ENCODE measurements around the gene RUNX2. TPM values are rescaled to one million over a fixed set of nuclear protein-coding genes. Genes with fewer than 3 reads are reported as not detected.

Gene RUNX2
- total and polyA plus RNA-seq, 12 donors = 0.28 to 4.5 (median 1.8) TPM

- TF ChIP-seq POLR2A (IDR thresholded peaks at IDR 0.05) = no peak
- TF ChIP-seq, protein P1, sequence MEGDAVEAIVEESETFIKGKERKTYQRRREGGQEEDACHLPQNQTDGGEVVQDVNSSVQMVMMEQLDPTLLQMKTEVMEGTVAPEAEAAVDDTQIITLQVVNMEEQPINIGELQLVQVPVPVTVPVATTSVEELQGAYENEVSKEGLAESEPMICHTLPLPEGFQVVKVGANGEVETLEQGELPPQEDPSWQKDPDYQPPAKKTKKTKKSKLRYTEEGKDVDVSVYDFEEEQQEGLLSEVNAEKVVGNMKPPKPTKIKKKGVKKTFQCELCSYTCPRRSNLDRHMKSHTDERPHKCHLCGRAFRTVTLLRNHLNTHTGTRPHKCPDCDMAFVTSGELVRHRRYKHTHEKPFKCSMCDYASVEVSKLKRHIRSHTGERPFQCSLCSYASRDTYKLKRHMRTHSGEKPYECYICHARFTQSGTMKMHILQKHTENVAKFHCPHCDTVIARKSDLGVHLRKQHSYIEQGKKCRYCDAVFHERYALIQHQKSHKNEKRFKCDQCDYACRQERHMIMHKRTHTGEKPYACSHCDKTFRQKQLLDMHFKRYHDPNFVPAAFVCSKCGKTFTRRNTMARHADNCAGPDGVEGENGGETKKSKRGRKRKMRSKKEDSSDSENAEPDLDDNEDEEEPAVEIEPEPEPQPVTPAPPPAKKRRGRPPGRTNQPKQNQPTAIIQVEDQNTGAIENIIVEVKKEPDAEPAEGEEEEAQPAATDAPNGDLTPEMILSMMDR (IDR thresholded peaks at IDR 0.05) = no peak
- Histone ChIP-seq H3K4me1 (replicated peaks in 1 of 2) (no peaks in the 10 kb centered on the region), H3K27ac (no peak overlapping the region), H3K27me3 (no peaks in the 10 kb centered on the region), H3K9me3 (replicated peaks in 1 of 3) (no peaks in the 10 kb centered on the region), H3K36me3 (replicated peaks in 1 of 2) (no peaks in the 10 kb centered on the region), H3K4me3 (no peak overlapping the region)
- 92 to 99% (median 96%) methylated on average over 4 of the region's 4 CpGs for WGBS, 4 donors
- intact Hi-C loops (cut with DNase I) = no loop called here
- no peak for DNase-seq
These were observed 181.3 kb downstream of the RUNX2 start for GRCh38 chr6:45509426-45509825.

DNA sequence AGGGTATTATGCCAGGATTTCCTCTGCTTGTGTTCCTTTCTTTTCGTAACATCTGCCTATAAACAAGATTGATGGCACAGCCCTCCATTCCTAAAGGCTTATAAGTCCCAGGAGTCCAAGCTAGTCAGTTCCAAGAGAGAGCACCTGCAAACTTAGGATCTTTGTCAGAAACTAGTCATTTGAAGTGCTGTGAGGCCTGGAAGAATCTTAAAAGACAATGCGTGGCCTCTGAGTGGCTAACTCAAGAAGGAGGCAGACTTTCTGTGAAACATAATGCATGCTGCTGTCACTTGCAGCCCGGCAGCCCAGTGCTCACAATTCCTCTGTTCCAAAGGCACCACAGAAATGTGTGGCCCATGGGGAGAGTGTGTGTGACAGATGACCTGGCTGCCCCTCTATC is 184.6 kb downstream of the RUNX2 start:
- H3K4me3 ChIP-seq = no peak overlapping the region
- no peaks in the 10 kb centered on the region for H3K4me1 ChIP-seq (replicated peaks in 1 of 2)
- WGBS, 4 donors = 86 to 100% (median 91%) methylated on average over 2 to 3 of the region's 3 CpGs
- intact Hi-C loops (cut with DNase I) = no loop called here
- no peak for TF ChIP-seq POLR2A (IDR thresholded peaks at IDR 0.05)
- TF ChIP-seq, protein P1 (IDR thresholded peaks at IDR 0.05) = no peak
- H3K27ac ChIP-seq = no peak overlapping the region
- H3K36me3 ChIP-seq (replicated peaks in 1 of 2) = no peaks in the 10 kb centered on the region
- no peaks in the 10 kb centered on the region for H3K27me3 ChIP-seq
- H3K9me3 ChIP-seq (replicated peaks in 1 of 3) = no peaks in the 10 kb centered on the region
- DNase-seq = no peak

DNA sequence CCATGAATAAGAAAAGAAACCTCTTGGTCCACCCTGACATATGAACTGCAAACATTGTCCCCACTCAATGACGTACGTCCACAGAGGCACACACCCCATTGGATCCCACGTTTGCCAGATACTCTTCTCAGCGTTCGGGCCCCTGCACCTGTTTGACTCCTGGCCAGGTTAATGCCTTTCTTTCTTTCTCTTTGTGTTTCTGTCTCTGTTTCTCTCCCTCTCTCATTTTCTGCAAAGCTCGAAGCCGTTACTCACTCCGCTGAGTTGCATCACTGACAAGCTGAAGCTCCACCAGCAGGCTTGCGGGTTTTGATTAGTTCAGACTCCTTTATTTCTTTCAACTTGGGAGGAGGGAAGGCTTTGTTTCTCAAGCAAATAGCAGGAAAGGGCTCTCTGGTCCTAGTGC is 185.1 kb downstream of the RUNX2 start:
- 85 to 95% (median 92%) methylated on average over 9 of the region's 9 CpGs for WGBS, 4 donors
- no peak for DNase-seq
- H3K36me3 ChIP-seq (replicated peaks in 1 of 2) = no peaks in the 10 kb centered on the region
- no peak overlapping the region for H3K27ac ChIP-seq
- H3K4me3 ChIP-seq = no peak overlapping the region
- intact Hi-C loops (cut with DNase I) = no loop called here
- no peaks in the 10 kb centered on the region for H3K27me3 ChIP-seq
- no peaks in the 10 kb centered on the region for H3K9me3 ChIP-seq (replicated peaks in 1 of 3)
- TF ChIP-seq POLR2A (IDR thresholded peaks at IDR 0.05) = no peak
- TF ChIP-seq, protein P1 (IDR thresholded peaks at IDR 0.05) = no peak
- no peaks in the 10 kb centered on the region for H3K4me1 ChIP-seq (replicated peaks in 1 of 2)

DNA sequence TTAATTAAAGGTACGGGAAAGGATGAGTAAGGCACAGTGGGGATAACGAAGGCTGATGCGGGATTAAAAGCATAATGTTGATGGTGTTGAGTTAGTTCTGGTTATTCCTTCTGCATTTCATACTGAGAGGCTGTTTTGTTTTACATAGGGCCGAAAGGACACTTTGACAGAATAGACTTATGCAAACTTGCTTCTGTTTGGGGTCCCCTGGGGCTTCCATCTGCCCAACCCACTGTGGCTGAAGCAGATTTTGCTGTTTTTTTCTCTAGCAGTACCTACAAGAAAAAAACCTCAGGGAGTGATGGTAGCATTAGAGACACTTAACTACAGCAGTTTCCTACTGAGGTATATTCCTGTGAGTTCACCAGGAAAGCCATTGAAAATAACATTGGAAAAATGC is 185.7 kb downstream of the RUNX2 start:
- Histone ChIP-seq H3K36me3 (replicated peaks in 1 of 2) (no peaks in the 10 kb centered on the region), H3K27ac (no peak overlapping the region), H3K9me3 (replicated peaks in 1 of 3) (no peaks in the 10 kb centered on the region), H3K4me3 (no peak overlapping the region), H3K4me1 (replicated peaks in 1 of 2) (no peaks in the 10 kb centered on the region), H3K27me3 (no peaks in the 10 kb centered on the region)
- TF ChIP-seq, protein P1 (IDR thresholded peaks at IDR 0.05) = no peak
- TF ChIP-seq POLR2A (IDR thresholded peaks at IDR 0.05) = no peak
- intact Hi-C loops (cut with DNase I) = no loop called here
- WGBS, 4 donors = 86 to 96% (median 90%) methylated on average over 4 of the region's 4 CpGs
- DNase-seq = no peak
